HG02938 (cell line): ENCODE measurements around the gene GAS7.

Experiments used
- ATAC-seq: cut with Tn5 transposase; IDR thresholded peaks from one replicate; pipeline ENCODE4 v1.9.1; 2021; ENCODE audit warnings: mild to moderate bottlenecking, moderate library complexity; ENCODE audit not compliant: unreplicated experiment

Gene GAS7

GRCh38 chr17:9900044-9900594, 298.3 kb downstream of the GAS7 start:
- ATAC-seq = no peak

DNA sequence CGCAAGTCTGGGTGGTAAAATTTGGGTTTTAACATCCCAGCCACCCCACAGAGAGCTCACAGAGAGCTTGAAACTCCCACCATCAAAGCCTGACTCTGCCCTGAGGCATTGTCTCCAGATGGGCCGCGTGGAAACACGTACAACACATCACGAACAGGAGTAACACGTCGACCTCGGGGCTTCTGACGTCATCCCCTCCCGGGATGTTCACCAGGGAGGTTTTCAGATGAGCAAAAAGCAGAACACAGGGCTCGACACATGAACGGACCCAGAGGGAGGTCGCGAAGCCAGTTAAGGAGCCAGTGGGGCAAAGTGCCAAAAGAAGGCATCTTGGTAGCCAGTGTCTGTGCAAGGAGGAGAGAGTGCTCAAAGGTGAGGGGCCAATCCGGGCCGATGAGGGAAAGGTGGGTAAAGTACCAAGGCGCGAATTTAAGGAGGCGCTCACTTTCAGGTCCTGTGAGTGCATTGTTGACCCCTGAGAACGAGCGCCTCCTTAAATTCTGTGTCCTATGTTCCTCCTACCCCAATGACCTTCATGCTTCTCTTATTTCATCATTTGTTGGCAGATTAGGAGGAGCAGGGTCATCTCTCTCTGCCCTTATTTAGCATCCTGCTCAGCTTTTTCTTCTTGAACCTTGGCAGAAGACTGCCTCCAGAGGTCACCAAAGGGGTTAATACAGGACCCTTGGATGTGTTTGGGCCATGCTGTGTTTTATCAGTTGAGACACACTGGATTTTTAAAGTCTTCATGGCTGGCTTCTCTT, 298.9 kb downstream of the GAS7 start:
- ATAC-seq = no peak

DNA sequence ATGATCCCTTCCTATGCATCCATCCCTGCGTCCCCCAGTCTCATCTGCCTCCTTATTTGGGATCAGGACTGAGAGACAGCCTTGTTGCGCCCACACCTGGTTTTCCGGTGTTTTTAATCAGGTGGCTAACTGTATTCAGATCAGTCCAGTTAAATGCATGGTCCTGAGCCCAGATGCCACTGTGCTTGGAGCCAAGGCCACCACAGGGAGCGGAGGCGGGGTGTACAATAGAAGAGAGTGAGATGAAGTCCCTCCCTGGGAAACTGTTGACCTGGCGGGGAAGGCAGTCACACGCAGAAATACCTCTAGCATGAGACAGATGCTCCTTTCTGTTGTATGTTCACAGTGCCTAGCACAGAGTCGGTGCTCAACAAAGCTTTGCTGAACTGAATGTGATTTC, 299.6 kb downstream of the GAS7 start:
- no peak for ATAC-seq

DNA sequence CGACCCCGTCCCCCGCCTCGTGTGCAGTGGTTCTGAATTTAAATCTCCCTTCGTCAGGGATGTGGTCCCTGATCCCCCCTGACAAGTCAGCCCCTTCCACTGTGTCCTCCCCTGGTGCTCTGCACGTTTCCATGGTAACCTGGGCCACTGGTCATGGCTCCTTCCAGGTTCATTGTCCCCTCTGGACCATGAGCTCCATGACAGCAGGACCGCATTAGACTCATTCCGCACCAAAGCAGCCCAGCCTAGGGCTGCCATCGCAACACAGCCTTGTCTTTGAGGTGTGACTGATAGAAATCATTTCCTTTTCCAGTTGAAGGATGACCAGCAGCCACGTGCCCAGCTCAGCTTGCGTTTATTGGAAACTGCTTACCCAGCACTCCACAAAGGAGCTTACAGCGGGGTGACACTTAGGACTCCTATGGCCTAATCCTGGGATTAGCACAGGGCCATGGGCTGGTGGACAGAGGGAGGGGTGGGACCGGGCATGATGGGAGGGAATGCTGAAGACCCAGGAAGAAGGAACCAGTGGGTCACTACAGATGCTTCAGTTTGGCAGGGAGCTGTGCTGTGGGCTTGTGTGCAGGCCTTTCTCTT, 300.9 kb downstream of the GAS7 start:
- ATAC-seq = no peak

- no peak for ATAC-seq
Measured at GRCh38 chr17:9895923-9896322, 302.5 kb downstream of the GAS7 start.

DNA sequence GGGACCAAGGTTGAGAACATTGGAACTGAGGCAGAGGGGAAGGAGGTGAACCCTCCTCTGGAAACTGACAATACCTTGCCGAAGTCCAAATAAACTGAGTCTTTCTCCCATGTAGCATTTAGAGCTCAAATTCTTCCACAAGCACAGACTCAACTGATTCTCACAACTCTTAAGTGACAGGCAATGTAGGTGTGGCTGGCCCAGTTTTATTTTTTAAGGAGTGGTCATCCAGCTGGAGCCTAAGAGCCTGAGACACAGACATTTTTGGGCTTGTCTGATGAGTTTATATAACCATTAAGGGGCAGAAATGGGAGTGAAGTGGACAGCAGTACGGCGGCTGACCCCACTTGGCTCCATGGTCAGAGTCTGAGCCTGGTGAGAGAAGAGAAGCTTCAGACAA, 304.2 kb downstream of the GAS7 start:
- ATAC-seq = no peak

DNA sequence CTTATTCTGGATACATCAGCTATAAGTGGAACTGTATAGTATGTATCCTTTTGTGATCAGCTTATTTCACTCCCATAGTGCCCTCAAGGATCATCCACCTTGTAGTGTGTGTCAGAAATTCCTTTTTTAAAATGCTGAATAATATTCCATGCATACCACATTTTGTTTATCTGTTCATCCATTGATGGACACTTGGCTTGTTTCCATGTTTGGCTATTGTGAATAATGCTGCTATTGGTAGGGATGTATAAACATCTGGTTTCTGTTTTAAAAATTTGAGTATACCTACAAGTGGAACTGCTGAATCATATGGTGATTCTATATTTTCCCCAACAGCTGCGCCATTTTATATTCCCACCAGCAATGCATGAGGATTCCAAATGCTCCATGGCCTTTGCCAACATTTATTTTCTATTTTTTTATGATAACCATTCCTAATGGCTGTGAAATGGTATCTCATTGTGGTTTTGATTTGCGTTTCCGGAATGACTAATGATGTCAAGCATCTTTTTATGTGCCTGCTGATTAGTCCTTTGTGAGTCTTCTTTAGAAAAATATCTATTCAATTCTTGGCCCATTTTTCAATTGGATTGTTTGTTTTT, 304.9 kb downstream of the GAS7 start:
- ATAC-seq = no peak

- ATAC-seq = no peak
Measured at GRCh38 chr17:9890124-9890523, 308.3 kb downstream of the GAS7 start.

DNA sequence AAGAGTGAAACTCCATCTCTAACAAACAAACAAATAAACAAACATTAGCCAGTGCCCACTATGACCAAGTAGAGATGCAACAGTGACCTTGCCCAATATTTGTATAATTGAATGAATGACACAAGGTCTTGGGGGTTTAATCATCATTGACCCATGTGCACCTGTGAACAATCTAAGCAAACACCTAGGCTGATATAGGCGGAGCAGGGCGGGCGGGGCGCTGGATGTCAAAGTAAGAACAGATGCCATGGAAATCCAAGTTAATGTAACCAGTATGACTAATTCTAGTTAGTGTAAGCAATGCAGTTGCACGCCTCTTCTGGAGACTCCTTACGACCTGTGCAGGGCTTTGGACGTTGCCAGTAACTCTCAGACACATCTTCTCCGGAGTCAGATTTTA, 310.9 kb downstream of the GAS7 start:
- ATAC-seq = no peak

DNA sequence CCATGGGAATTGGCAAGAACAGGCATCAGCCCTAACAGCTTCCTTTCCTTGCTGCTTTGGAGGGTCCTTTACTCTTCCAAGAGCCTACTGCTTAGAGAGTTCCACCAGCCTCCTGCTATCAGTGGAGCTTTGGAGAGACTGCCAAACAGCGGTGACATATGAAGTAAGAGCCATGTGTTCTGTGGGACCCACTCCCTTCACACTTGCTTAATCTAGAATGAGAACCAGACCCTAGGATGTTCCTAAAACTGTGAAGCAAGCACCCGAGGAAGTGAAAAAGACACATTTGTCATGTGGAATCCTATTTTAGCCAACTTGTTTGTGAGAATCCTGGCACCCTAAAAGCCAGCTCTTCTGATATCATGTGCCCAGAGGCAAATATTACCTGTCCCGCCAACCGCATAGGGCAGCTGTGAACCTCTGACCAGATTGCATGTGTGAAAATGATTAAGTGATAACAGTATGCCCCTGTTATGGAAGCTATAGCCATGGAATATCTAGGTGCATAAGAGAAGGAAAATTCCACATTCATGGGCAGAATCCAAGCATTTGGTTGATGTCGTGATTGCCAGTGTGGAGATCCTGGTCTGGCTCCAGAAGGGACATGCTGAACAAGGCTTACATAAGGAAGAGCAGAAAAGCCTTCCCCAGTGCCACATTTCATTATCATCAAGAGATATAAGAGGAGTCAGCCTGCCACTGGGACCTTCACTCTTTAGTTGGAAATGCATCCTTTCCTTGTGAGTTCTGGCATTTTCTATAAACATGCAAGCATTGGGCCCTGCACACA, 312.1 kb downstream of the GAS7 start:
- ATAC-seq = no peak

GRCh38 chr17:9883451-9883850, 315.0 kb downstream of the GAS7 start:
- no peak for ATAC-seq

DNA sequence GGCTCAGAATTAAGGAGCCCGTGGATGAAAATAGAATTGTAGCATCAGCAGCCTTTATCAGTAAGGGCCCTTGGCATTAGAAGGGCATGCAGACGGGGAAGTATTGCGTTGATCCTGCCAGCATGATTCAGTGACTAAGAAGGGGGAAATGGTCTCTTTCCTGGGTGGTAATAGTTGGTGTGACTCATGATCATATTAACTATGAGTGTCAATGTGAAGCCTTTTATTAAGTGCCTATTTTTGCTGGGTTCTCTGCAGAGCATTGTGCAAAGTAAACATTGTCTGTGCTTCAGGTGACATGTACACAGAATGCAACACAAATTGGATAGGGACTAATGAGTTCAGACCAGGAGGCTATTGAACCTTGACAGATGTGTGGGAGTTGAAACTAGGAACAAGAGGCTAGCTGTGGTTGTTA, 317.8 kb downstream of the GAS7 start:
- no peak for ATAC-seq

GRCh38 chr17:9878786-9879525, 319.4 kb downstream of the GAS7 start:
- ATAC-seq = no peak

- ATAC-seq = no peak
Measured at GRCh38 chr17:9878356-9878755, 320.1 kb downstream of the GAS7 start.

- ATAC-seq = no peak
Measured at GRCh38 chr17:9875441-9875840, 323.0 kb downstream of the GAS7 start.

DNA sequence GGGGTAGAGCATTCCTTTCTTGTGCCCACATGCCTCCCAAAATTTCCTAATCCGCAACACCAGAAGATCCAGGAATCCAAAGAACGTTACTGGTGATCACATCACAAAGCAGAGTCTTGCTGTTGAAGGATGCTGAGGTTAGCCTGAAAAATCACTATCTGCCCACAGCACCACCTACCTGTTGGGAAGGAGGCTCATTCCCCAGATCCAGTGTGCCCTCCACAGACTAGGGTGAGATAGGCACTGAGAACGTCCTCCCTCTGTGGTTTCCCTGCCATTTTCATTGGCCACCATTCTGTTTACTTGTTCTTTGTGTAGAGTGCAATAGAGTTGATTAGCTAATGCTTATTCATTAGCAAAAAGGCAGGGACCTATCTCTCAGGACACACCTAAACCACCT, 323.7 kb downstream of the GAS7 start:
- no peak for ATAC-seq

- ATAC-seq = no peak
Measured at GRCh38 chr17:9872852-9873251, 325.6 kb downstream of the GAS7 start.

DNA sequence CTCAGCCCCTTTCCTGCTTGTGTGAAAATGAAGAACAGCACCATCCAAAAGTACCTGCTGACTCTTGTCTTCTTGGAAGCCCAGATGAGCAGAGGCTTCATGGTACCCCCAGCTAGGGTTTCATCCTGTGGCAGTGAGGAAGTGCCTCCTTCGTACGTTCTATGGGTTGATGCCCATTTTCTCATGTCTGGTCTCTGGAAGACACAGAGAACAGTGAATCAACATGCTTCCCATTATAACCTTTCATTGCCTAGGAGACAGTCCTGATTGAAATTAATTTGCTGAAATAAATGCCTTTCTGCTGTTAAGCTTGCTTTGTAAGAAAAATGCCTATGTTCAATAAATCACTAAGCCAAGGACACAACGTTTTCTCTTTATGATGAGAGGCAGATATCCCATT, 329.9 kb downstream of the GAS7 start:
- no peak for ATAC-seq

DNA sequence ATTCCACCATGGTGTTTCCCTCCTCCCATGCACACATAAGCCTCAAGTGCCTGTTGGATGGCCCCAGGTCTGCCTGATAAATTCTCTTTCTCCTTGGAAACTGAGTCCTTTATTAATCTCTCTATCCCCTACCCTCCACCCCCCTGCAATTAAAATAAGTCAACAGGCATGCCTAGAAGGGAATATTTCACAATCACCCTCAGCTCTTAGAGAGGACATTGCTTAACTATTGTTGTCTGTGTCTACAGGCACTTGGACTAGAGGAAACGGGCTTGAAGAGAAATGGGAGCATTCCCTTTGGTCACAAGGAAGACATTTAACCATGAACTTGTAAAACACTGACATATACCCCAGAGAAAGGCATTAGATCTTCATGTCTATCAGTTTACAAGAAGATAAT, 332.8 kb downstream of the GAS7 start:
- ATAC-seq = no peak

GRCh38 chr17:9862949-9863348, 335.5 kb downstream of the GAS7 start:
- no peak for ATAC-seq

DNA sequence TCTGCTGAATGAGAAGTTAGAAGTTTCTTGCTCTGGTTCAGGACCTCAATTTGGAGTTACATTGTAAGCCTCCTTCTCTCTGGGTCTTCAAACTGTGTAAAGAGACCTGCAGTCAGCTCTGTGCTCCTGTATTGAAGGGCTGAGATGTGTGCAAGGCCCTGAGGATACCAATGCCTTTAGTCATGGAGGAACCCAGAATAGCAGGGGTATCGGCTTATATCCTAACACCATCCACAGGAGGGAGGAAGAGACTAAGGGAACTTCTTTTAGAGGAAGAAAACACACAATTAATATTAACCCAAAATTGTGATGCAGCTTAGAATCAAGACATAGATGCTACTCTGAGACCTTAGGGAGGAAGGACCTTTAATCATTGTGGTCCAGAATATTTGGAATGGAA, 336.2 kb downstream of the GAS7 start:
- no peak for ATAC-seq
